K562 (cell line): ENCODE measurements around the gene PPP2R2D. TPM values are rescaled to one million over a fixed set of nuclear protein-coding genes. Genes with fewer than 3 reads are reported as not detected.

Source experiments
- ATAC-seq: fragments of 200-7000 bp; cut with Tn5 transposase; 3 replicates; pipeline ENCODE4 v1.9.1; 2020; ENCODE audit warnings: moderate library complexity
- BruUV-seq: library from RNA; stranded (reverse); fragments of 400-500 nt; replicated peaks from 2 replicates; lab custom pipeline; 2021; lab: Mats Ljungman, UMichigan
- CTCF ChIA-PET: fragments of 300-600 bp; formaldehyde crosslinking; extraction: SDS; loops from one replicate; lab custom pipeline; 2021; ENCODE audit warnings: low intra/inter-chr PET ratio; lab: Yijun Ruan, JAX
- POLR2A ChIA-PET: fragments of 300-600, 350-650 bp; sonication (Branson Sonifier 250); formaldehyde crosslinking; extraction: SDS; loops from one replicate; lab custom pipeline; 2021; ENCODE audit warnings: antibody characterized with exemption, inconsistent platforms; lab: Yijun Ruan, JAX
- DNase-seq, 4 experiments: peaks; one replicate each; pipeline versions ENCODE4 v3.0.0 to v3.0.0-alpha.2; 2011 to 2018; ENCODE audit warnings: low spot score in 3 of 4, mixed read lengths in 3 of 4; ENCODE audit errors: extremely low read depth in 1 of 4
- FAIRE-seq: peaks from 2 replicates; lab custom pipeline; 2011; peaks lifted over from hg19 to GRCh38; lab: Jason Lieb, UNC
- H2AFZ ChIP-seq: 2 replicates; pipeline ENCODE4 v1.6.0; 2011; ENCODE audit warnings: low read depth, low read length, control low read depth, inconsistent platforms
- H3K27ac ChIP-seq: fragments of 200-600 bp; 3 replicates; pipeline ENCODE4 v1.8.0; 2011; ENCODE audit warnings: low read depth, mild to moderate bottlenecking, control low read depth, inconsistent platforms, low read length, moderate library complexity, mixed read lengths; ENCODE audit errors: extremely low read depth
- H3K27me3 ChIP-seq, 2 experiments: fragments of 300-600 bp in 1 of 2; 2 replicates in 1 of 2; 3 replicates in 1 of 2; pipeline versions ENCODE4 v1.6.0 to v1.8.0; 2011; ENCODE audit warnings: inconsistent platforms in 2 of 2, low read length in 2 of 2, mild to moderate bottlenecking in 1 of 2, mixed read lengths in 1 of 2, moderate library complexity in 1 of 2; ENCODE audit not compliant: control insufficient read depth in 2 of 2, insufficient read depth in 2 of 2
- H3K36me3 ChIP-seq: fragments of 300-600 bp; 3 replicates; pipeline ENCODE4 v1.8.0; 2011; ENCODE audit warnings: mild to moderate bottlenecking, low read length, inconsistent platforms; ENCODE audit not compliant: control insufficient read depth, insufficient read depth
- H3K4me1 ChIP-seq, 2 experiments: fragments of 200-600 bp in 1 of 2; replicated peaks in 1 of 2; 2 replicates in 1 of 2; 3 replicates in 1 of 2; pipeline versions ENCODE4 v1.5.1 to v1.8.0; 2011; ENCODE audit warnings: inconsistent platforms in 2 of 2, low read length in 2 of 2, mild to moderate bottlenecking in 1 of 2, mixed read lengths in 1 of 2, moderate library complexity in 1 of 2; ENCODE audit not compliant: control insufficient read depth in 2 of 2, insufficient read depth in 2 of 2
- H3K4me2 ChIP-seq: 2 replicates; pipeline ENCODE4 v1.6.1; 2011; ENCODE audit warnings: low read length, control low read depth, inconsistent platforms, mixed read lengths; ENCODE audit not compliant: insufficient read depth
- H3K4me3 ChIP-seq: fragments of 200-600 bp; sonication (generic), shearing (Covaris generic); 2 replicates; pipeline ENCODE4 v1.5.1; 2016; ENCODE audit warnings: control low read depth, inconsistent platforms
- H3K79me2 ChIP-seq: fragments of 200-600 bp; 3 replicates; pipeline ENCODE4 v1.8.0; 2011; ENCODE audit warnings: low read length, inconsistent platforms; ENCODE audit not compliant: control insufficient read depth, insufficient read depth
- H3K9ac ChIP-seq, 2 experiments: 2 replicates each; pipeline versions ENCODE4 v1.6.0 to v1.6.1; 2011; ENCODE audit warnings: low read depth in 2 of 2, low read length in 2 of 2, control low read depth in 1 of 2, inconsistent platforms in 1 of 2, mild to moderate bottlenecking in 1 of 2, mixed read lengths in 1 of 2; ENCODE audit not compliant: insufficient read depth in 1 of 2
- H3K9me1 ChIP-seq: one replicate; pipeline ENCODE4 v1.6.0; 2011; ENCODE audit warnings: inconsistent platforms, mild to moderate bottlenecking, low read length, moderate library complexity; ENCODE audit not compliant: control insufficient read depth, insufficient read depth
- H3K9me3 ChIP-seq: replicated peaks from 2 replicates; pipeline ENCODE4 v1.5.1; 2011; ENCODE audit warnings: low read depth, low read length, inconsistent platforms; ENCODE audit not compliant: control insufficient read depth, insufficient read depth
- H4K20me1 ChIP-seq: replicated peaks from 2 replicates; pipeline ENCODE4 v1.6.1; 2011; ENCODE audit warnings: low read length, inconsistent platforms, mixed read lengths; ENCODE audit not compliant: control insufficient read depth, insufficient read depth
- BRCA1 ChIP-seq, 2 experiments: fragments of 450-650 bp in 1 of 2; sonication (generic) in 1 of 2; formaldehyde crosslinking in 1 of 2; IDR thresholded peaks; 2 replicates each; pipeline versions ENCODE4 v1.5.0 to v1.6.1; 2017 to 2020; ENCODE audit warnings: mild to moderate bottlenecking in 1 of 2, missing genetic modification reagents in 1 of 2
- CC2D1A ChIP-seq: fragments of 450-650 bp; IDR thresholded peaks from 2 replicates; pipeline ENCODE4 v1.6.1; 2017; ENCODE audit warnings: mild to moderate bottlenecking
- CHD1 ChIP-seq: fragments of 200-600 bp; sonication (generic); IDR thresholded peaks from one replicate; pipeline ENCODE4 v1.6.1; 2012; ENCODE audit warnings: mild to moderate bottlenecking, moderate library complexity, low read length, inconsistent platforms
- CTCF ChIP-seq, 3 experiments: IDR thresholded peaks in 2 of 3; conservative IDR thresholded peaks in 1 of 3; 2 replicates each; pipeline ENCODE4 v1.5.1; 2011 to 2012; ENCODE audit warnings: low read length in 3 of 3, mild to moderate bottlenecking in 3 of 3, control low read depth in 2 of 3, improper control_type of control experiment in 1 of 3, inconsistent platforms in 1 of 3, low read depth in 1 of 3, mixed read lengths in 1 of 3, moderate library complexity in 1 of 3; ENCODE audit not compliant: insufficient read depth in 2 of 3
- EHMT2 ChIP-seq: fragments of 450-650 bp; IDR thresholded peaks from 2 replicates; pipeline ENCODE4 v1.6.1; 2018; ENCODE audit warnings: antibody characterized with exemption
- ETV5 ChIP-seq: sonication (generic); formaldehyde crosslinking; IDR thresholded peaks from 2 replicates; pipeline ENCODE4 v1.4.0; 2020; ENCODE audit warnings: low read depth, mild to moderate bottlenecking, missing genetic modification reagents
- EZH2 ChIP-seq: IDR thresholded peaks from 2 replicates; pipeline ENCODE4 v1.6.1; 2012; ENCODE audit warnings: low read depth, mild to moderate bottlenecking, inconsistent platforms, low read length, borderline replicate concordance
- HMG20A ChIP-seq: fragments of 450-650 bp; formaldehyde crosslinking; conservative IDR thresholded peaks from 2 replicates; pipeline ENCODE4 v1.4.0; 2020; ENCODE audit warnings: mild to moderate bottlenecking, mixed read lengths
- PURB ChIP-seq: sonication (generic); formaldehyde crosslinking; IDR thresholded peaks from 2 replicates; pipeline ENCODE4 v1.9.0; 2021; ENCODE audit warnings: low read depth, mild to moderate bottlenecking, missing genetic modification reagents
- SMARCB1 ChIP-seq: IDR thresholded peaks from 2 replicates; pipeline ENCODE4 v1.6.1; 2011; ENCODE audit warnings: improper control_type of control experiment, low read depth; ENCODE audit not compliant: insufficient read length
- ZNF134 ChIP-seq: fragments of 250-450 bp; sonication (Bioruptor Pico); conservative IDR thresholded peaks from 2 replicates; pipeline ENCODE4 v1.4.0; 2020
- ZNF512 ChIP-seq: IDR thresholded peaks from 2 replicates; pipeline ENCODE4 v1.6.1; 2016; ENCODE audit warnings: missing genetic modification characterization, missing compliant biosample characterization
- ZNF584 ChIP-seq: fragments of 200-800 bp; sonication (Bioruptor generic); IDR thresholded peaks from 2 replicates; pipeline ENCODE4 v1.6.1; 2016; ENCODE audit warnings: low read depth, mild to moderate bottlenecking, missing genetic modification characterization, missing compliant biosample characterization
- ZNF655 ChIP-seq: fragments of 250-450 bp; sonication (Bioruptor Pico); IDR thresholded peaks from 2 replicates; pipeline ENCODE4 v1.5.0; 2021
- ZNF75A ChIP-seq: fragments of 450-650 bp; formaldehyde crosslinking; IDR thresholded peaks from 2 replicates; pipeline ENCODE4 v1.4.0; 2020; ENCODE audit warnings: mild to moderate bottlenecking
- WGBS: fragments of 100-300 bp; shearing (Covaris generic); methylation state at CpG from one replicate; pipeline ENCODE4 v1.1.6; 2016; ENCODE audit warnings: low coverage, mixed read lengths; ENCODE audit not compliant: insufficient coverage; ENCODE audit errors: missing lambda C conversion rate; 5-methylcytosine and 5-hydroxymethylcytosine counted together
- in situ Hi-C: fragments of 300-500 bp; cut with MboI; formaldehyde crosslinking; loops from 4 replicates; pipeline ENCODE4 v1.15.0; 2018; ENCODE audit warnings: inconsistent platforms, mixed read lengths
- intact Hi-C: fragments of 100-400 bp; cut with micrococcal nuclease; formaldehyde crosslinking; loops from 2 replicates; pipeline ENCODE4 v1.14.2; 2022
- polyA plus RNA-seq, 8 experiments: library from polyadenylated mRNA; depleted of rRNA in 4 of 8; stranded (reverse) in 5 of 8; unstranded in 3 of 8; fragments of >200 nt; fragmentation: Nextera tagmentation in 2 of 8; fragmentation: Illumina TruSeq in 1 of 8; extraction: Ambion mirVana in 2 of 8; extraction: Trizol in 1 of 8; gene quantifications; 2 replicates each; pipeline versions ENCODE4 v1.2.1 to v1.2.3, GENCODE V29; 2011 to 2014; ENCODE audit warnings: inconsistent platforms in 1 of 8, missing spikeins in 1 of 8
- total RNA-seq, 7 experiments: library from RNA; depleted of rRNA in 6 of 7; stranded (reverse); fragments of >200 nt in 6 of 7; fragmentation: Illumina TruSeq in 2 of 7; extraction: Trizol in 2 of 7; gene quantifications; 2 replicates each; pipeline versions ENCODE4 v1.2.1 to v1.2.3, GENCODE V29; 2011 to 2021; ENCODE audit warnings: low replicate concordance in 1 of 7

PPP2R2D gene
- total and polyA plus RNA-seq, 9 of the 15 experiments (the other 6 are each of a cell fraction or from before 2014, with no cell fraction given), result 1.9 to 37.0 (median 26.8) TPM

- TF ChIP-seq CHD1, result no peak
- TF ChIP-seq ZNF584 (CRISPR knock-in tag), result no peak
- TF ChIP-seq PURB (CRISPR knock-in tag), result no peak
Measured at GRCh38 chr10:131946880-131947279, 46.1 kb downstream of the PPP2R2D start (continued).

DNA sequence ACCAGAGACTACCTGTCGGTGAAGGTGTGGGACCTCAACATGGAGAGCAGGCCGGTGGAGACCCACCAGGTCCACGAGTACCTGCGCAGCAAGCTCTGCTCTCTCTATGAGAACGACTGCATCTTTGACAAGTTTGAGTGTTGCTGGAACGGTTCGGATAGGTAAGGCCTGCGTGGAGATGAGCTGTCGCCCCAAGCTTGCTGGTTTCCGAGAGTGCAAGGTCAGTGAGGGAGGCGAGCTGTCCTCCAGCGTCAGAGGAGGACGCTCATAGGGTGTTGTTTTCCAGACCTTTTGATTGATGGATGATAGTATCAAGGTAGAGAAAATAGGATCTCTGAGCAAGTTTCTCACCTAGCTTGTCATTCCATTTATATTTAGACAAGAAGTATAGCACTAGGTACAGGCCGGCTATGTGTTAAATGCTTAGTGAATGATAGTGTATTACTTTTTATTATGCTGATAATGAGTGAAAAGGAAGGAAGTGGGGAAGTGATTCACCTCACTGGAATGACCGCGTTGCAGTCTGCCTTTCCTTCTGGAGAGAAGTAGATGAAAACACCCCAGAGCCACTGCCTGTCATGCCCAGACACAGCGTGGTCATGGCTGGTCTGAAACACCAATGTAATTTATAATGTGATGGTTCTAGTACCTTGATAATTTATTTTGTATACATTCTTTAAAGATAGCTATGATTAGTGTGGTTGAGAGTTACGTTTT is 47.0 kb downstream of the PPP2R2D start:
- intact Hi-C loops, result no loop called here
- POLR2A ChIA-PET, result interaction anchor here (0.6 kb wide), 1 partner anchor 39 kb away, joined by 4 read pairs; no protein-coding TSS in a partner anchor
- H3K4me3 ChIP-seq, result no peak overlapping the region
- FAIRE-seq (no peak), DNase-seq (no peak), ATAC-seq (no peak)
- in situ Hi-C loops, result no loop called here
- no peak overlapping the region for H3K4me2 ChIP-seq
- H3K79me2 ChIP-seq, result no peaks in the 10 kb centered on the region
- H3K36me3 ChIP-seq, result peaks cover 82% of the 10 kb centered on the region; the same call in 2 of the 3 replicates
- no peaks in the 10 kb centered on the region for H3K9me1 ChIP-seq
- no peaks in the 10 kb centered on the region for H3K27me3 ChIP-seq
- no peaks in the 10 kb centered on the region for H4K20me1 ChIP-seq
- no TSS peak for BruUV-seq
- no peaks in the 10 kb centered on the region for H3K4me1 ChIP-seq
- CTCF ChIA-PET, result no interaction called here
- no peak overlapping the region for H2AFZ ChIP-seq
- H3K27ac ChIP-seq, result no peak overlapping the region
- no peak overlapping the region for H3K9ac ChIP-seq
- WGBS, result 94% methylated on average over 12 of the region's 18 CpGs
- no peaks in the 10 kb centered on the region for H3K9me3 ChIP-seq
- no peak for TF ChIP-seq ZNF75A (CRISPR knock-in tag)
- no peak for TF ChIP-seq ZNF512 (tag)
- TF ChIP-seq EZH2, result no peak
- no peak for TF ChIP-seq ETV5 (CRISPR knock-in tag)
- no peak for TF ChIP-seq HMG20A (CRISPR knock-in tag)
- no peak for TF ChIP-seq EHMT2
- TF ChIP-seq CTCF (IDR thresholded peaks at IDR 0.05 in 2 of 3, conservative IDR thresholded peaks at IDR 0.05 in 1 of 3; ENCODE audit: insufficient read depth in 2 of 3, low read depth in 1 of 3, low read length in 3 of 3), result no peak
- no peak for TF ChIP-seq SMARCB1
- no peak for TF ChIP-seq ZNF655 (CRISPR knock-in tag)
- TF ChIP-seq ZNF134 (CRISPR knock-in tag), result no peak
- no peak for TF ChIP-seq CC2D1A
- no peak for TF ChIP-seq BRCA1 (IDR thresholded peaks at IDR 0.05)
- TF ChIP-seq BRCA1 (CRISPR knock-in tag; IDR thresholded peaks at IDR 0.05), result no peak
